H1 (cell line): ENCODE measurements around the gene POLR2H. TPM values are rescaled to one million over a fixed set of nuclear protein-coding genes. Genes with fewer than 3 reads are reported as not detected.
"Not testable (repeated sequence)": the region's sequence is repeated elsewhere in the genome, so short reads cannot be mapped to it uniquely, and the experiment has no call there.

Source experiments
- CTCF ChIA-PET: fragments of 300-600 bp; sonication (Branson Sonifier 250); formaldehyde crosslinking; loops from one replicate; lab custom pipeline; 2021; ENCODE audit not compliant: partially characterized antibody; lab: Charles Lee
- POLR2A ChIA-PET: fragments of 300-600 bp; sonication (Branson Sonifier 250); formaldehyde crosslinking; loops from one replicate; lab custom pipeline; 2021; ENCODE audit warnings: inconsistent platforms; ENCODE audit not compliant: partially characterized antibody; lab: Charles Lee
- DNase-seq, 2 experiments: peaks; one replicate each; pipeline versions ENCODE4 v3.0.0 to v3.0.0-alpha.2; 2010 to 2022; ENCODE audit warnings: low spot score in 2 of 2, low read depth in 1 of 2, mixed read lengths in 1 of 2
- FAIRE-seq: peaks from 2 replicates; lab custom pipeline; 2011; peaks lifted over from hg19 to GRCh38; lab: Jason Lieb, UNC
- H2AFZ ChIP-seq: 2 replicates; pipeline ENCODE4 v1.8.1; 2012; ENCODE audit warnings: low read length, inconsistent platforms
- H2AK5ac ChIP-seq: 2 replicates; pipeline ENCODE4 v1.6.1; 2013; ENCODE audit warnings: low read depth, low read length
- H2BK120ac ChIP-seq: replicated peaks from 2 replicates; pipeline ENCODE3; 2013; ENCODE audit warnings: low read depth, low read length, inconsistent platforms
- H2BK12ac ChIP-seq: 2 replicates; pipeline ENCODE4 v1.6.1; 2013; ENCODE audit warnings: low read depth, low read length
- H2BK15ac ChIP-seq: 2 replicates; pipeline ENCODE4 v1.6.1; 2013; ENCODE audit warnings: low read length
- H2BK20ac ChIP-seq: 2 replicates; pipeline ENCODE4 v1.6.1; 2013; ENCODE audit warnings: low read length
- H2BK5ac ChIP-seq: 2 replicates; pipeline ENCODE4 v1.6.1; 2013; ENCODE audit warnings: low read depth, low read length
- H3K14ac ChIP-seq: 2 replicates; pipeline ENCODE4 v1.6.1; 2013; ENCODE audit warnings: inconsistent platforms; ENCODE audit not compliant: insufficient read length
- H3K18ac ChIP-seq: 2 replicates; pipeline ENCODE4 v1.6.1; 2013; ENCODE audit warnings: low read length; ENCODE audit errors: extremely low read depth
- H3K23ac ChIP-seq: 2 replicates; pipeline ENCODE4 v1.6.1; 2013; ENCODE audit warnings: inconsistent platforms; ENCODE audit not compliant: insufficient read length
- H3K23me2 ChIP-seq: 2 replicates; pipeline ENCODE4 v1.6.1; 2013; ENCODE audit warnings: low read depth, low read length
- H3K27ac ChIP-seq: 2 replicates; pipeline ENCODE4 v1.6.1; 2011; ENCODE audit warnings: low read depth, low read length, inconsistent platforms
- H3K27me3 ChIP-seq, 4 experiments: replicated peaks in 1 of 4; 1 replicate in 1 of 4; 2 replicates in 3 of 4; pipeline versions ENCODE4 v1.6.1 to v1.8.1; 2011 to 2013; ENCODE audit warnings: low read length in 3 of 4, mild to moderate bottlenecking in 3 of 4, inconsistent platforms in 2 of 4, mixed read lengths in 2 of 4, moderate library complexity in 1 of 4; ENCODE audit not compliant: control insufficient read depth in 3 of 4, insufficient read depth in 3 of 4; ENCODE audit errors: extremely low read depth in 1 of 4
- H3K36me3 ChIP-seq, 4 experiments: 2 replicates each; pipeline versions ENCODE4 v1.6.1 to v1.8.1; 2011 to 2013; ENCODE audit warnings: mild to moderate bottlenecking in 4 of 4, low read length in 3 of 4, moderate library complexity in 2 of 4, control low read depth in 1 of 4, inconsistent platforms in 1 of 4; ENCODE audit not compliant: insufficient read depth in 4 of 4, control insufficient read depth in 2 of 4
- H3K4ac ChIP-seq: replicated peaks from 2 replicates; pipeline ENCODE3; 2013; ENCODE audit warnings: low read length, low read depth, mixed read lengths, inconsistent platforms; ENCODE audit not compliant: insufficient read length
- H3K4me1 ChIP-seq, 4 experiments: replicated peaks in 1 of 4; 1 replicate in 1 of 4; 2 replicates in 3 of 4; pipeline versions ENCODE4 v1.6.1 to v1.8.1; 2011 to 2013; ENCODE audit warnings: low read length in 3 of 4, inconsistent platforms in 2 of 4, mixed read lengths in 1 of 4; ENCODE audit not compliant: insufficient read depth in 4 of 4, control insufficient read depth in 3 of 4
- H3K4me2 ChIP-seq, 2 experiments: 2 replicates each; pipeline versions ENCODE4 v1.6.1 to v1.8.1; 2011 to 2013; ENCODE audit warnings: low read depth in 2 of 2, low read length in 2 of 2, control low read depth in 1 of 2, inconsistent platforms in 1 of 2, mild to moderate bottlenecking in 1 of 2; ENCODE audit not compliant: insufficient read depth in 1 of 2
- H3K4me3 ChIP-seq, 4 experiments: fragments of 200-600, 300-600 bp in 1 of 4; sonication (generic), shearing (Covaris generic), sonication (Bioruptor Twin) in 1 of 4; 2 replicates each; pipeline versions ENCODE4 v1.5.1 to v1.8.1; 2011 to 2016; ENCODE audit warnings: low read length in 4 of 4, low read depth in 3 of 4, control low read depth in 2 of 4, inconsistent platforms in 2 of 4, mild to moderate bottlenecking in 2 of 4, mixed read lengths in 1 of 4, moderate library complexity in 1 of 4; ENCODE audit not compliant: insufficient read depth in 2 of 4; ENCODE audit errors: extremely low read depth in 1 of 4
- H3K56ac ChIP-seq: replicated peaks from 2 replicates; pipeline ENCODE3; 2013; ENCODE audit warnings: low read depth, mild to moderate bottlenecking, mixed read lengths, low read length, inconsistent platforms; ENCODE audit not compliant: insufficient read length
- H3K79me1 ChIP-seq: 2 replicates; pipeline ENCODE4 v1.6.1; 2013; ENCODE audit warnings: low read depth, low read length, control low read depth
- H3K79me2 ChIP-seq, 2 experiments: 2 replicates each; pipeline versions ENCODE4 v1.6.1 to v1.8.1; 2012 to 2013; ENCODE audit warnings: low read length in 2 of 2, mild to moderate bottlenecking in 2 of 2, inconsistent platforms in 1 of 2; ENCODE audit not compliant: insufficient read depth in 2 of 2, control insufficient read depth in 1 of 2
- H3K9ac ChIP-seq, 4 experiments: replicated peaks in 1 of 4; 1 replicate in 1 of 4; 2 replicates in 3 of 4; pipeline versions ENCODE4 v1.6.1 to v1.8.1; 2011 to 2013; ENCODE audit warnings: low read depth in 3 of 4, low read length in 3 of 4, control low read depth in 2 of 4, mild to moderate bottlenecking in 2 of 4, moderate library complexity in 2 of 4, inconsistent platforms in 1 of 4; ENCODE audit errors: extremely low read depth in 1 of 4
- H3K9me3 ChIP-seq, 2 experiments: 2 replicates each; pipeline versions ENCODE4 v1.6.1 to v1.8.1; 2012 to 2013; ENCODE audit warnings: mild to moderate bottlenecking in 2 of 2, moderate library complexity in 2 of 2, control low read depth in 1 of 2, inconsistent platforms in 1 of 2, low read depth in 1 of 2, low read length in 1 of 2, mixed read lengths in 1 of 2; ENCODE audit not compliant: insufficient read depth in 2 of 2
- H4K20me1 ChIP-seq, 2 experiments: replicated peaks in 1 of 2; 2 replicates each; pipeline versions ENCODE3 to v1.8.1; 2011 to 2013; ENCODE audit warnings: inconsistent platforms in 2 of 2, low read length in 2 of 2, mild to moderate bottlenecking in 1 of 2; ENCODE audit not compliant: insufficient read depth in 2 of 2, control insufficient read depth in 1 of 2
- H4K5ac ChIP-seq: 2 replicates; pipeline ENCODE4 v1.6.1; 2013; ENCODE audit warnings: low read length, low read depth, mixed read lengths, inconsistent platforms; ENCODE audit not compliant: insufficient read length
- H4K8ac ChIP-seq: 2 replicates; pipeline ENCODE4 v1.8.0; 2013; ENCODE audit warnings: mild to moderate bottlenecking, moderate library complexity, low read length, inconsistent platforms; ENCODE audit not compliant: insufficient read depth; ENCODE audit errors: extremely low read depth
- H4K91ac ChIP-seq: replicated peaks from 2 replicates; pipeline ENCODE3; 2013; ENCODE audit warnings: low read length, mixed read lengths, inconsistent platforms; ENCODE audit not compliant: insufficient read length
- WGBS, 2 experiments: shearing (Covaris generic) in 1 of 2; methylation state at CpG; one replicate each; pipeline versions ENCODE4 v1.1.6 to v1.1.7; 2013 to 2015; ENCODE audit warnings: low lambda C conversion rate in 2 of 2, mixed read lengths in 2 of 2, inconsistent platforms in 1 of 2, low coverage in 1 of 2, missing lambda C conversion rate in 1 of 2; ENCODE audit not compliant: insufficient replicate concordance in 2 of 2, insufficient coverage in 1 of 2, insufficient read length in 1 of 2; ENCODE audit errors: extremely low coverage in 1 of 2, missing lambda C conversion rate in 1 of 2; 5-methylcytosine and 5-hydroxymethylcytosine counted together
- polyA plus RNA-seq, 7 experiments: library from polyadenylated mRNA; depleted of rRNA in 3 of 7; stranded (reverse) in 5 of 7; unstranded in 2 of 7; fragments of >200 nt in 5 of 7; fragments of 200-250 nt in 2 of 7; gene quantifications; 1 replicate in 5 of 7; 2 replicates in 1 of 7; 4 replicates in 1 of 7; pipeline versions ENCODE4 v1.2.1 to v1.2.3, GENCODE V29; 2011 to 2013; ENCODE audit warnings: missing spikeins in 2 of 7, mixed read lengths in 2 of 7
- total RNA-seq: library from RNA; stranded (reverse); fragmentation: NEBNext Ultra II Directional; extraction: Animal tissue kit (Norgen Biotek cat#: 25700); gene quantifications from 2 replicates; pipeline ENCODE4 v1.2.1, GENCODE V29; 2021

POLR2H gene
- total and polyA plus RNA-seq, 2 of the 8 experiments (the other 6 are each of a cell fraction or from before 2014, with no cell fraction given): 113 to 335 TPM

DNA sequence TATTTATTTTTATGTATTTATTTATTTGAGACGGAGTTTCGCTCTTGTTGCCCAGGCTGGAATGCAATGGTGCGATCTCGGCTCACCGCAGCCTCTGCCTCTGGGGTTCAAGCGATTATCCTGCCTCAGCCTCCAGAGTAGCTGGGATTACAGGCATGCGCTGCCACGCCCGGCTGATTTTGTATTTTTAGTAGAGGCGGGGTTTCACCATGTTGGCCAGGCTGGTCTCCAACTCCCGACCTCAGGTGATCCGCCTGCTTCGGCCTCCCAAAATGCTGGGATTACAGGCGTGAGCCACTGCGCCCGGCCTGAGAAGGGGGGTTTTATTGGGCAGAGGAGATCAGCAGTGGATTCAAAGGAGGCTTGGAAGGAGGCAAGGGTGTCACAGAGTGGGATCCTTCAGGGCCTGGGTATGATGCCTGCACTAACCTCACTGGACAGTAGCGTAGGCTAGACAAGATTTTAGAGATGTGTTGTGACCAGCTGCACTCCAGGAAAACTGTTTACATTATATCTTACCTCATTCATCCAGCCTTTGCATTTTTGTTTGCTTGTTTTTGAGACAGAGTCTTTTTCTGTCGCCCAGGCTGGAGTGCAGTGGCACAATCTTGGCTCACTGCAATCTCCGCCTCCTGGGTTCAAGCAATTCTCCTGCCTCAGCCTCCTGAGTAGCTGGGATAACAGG lies 21.9 kb upstream of the POLR2H start:
- not testable (repeated sequence) for H2BK20ac ChIP-seq, H3K18ac ChIP-seq, H2BK5ac ChIP-seq, H3K56ac ChIP-seq, DNase-seq, H2BK120ac ChIP-seq, H2AFZ ChIP-seq, H2AK5ac ChIP-seq, H4K5ac ChIP-seq, H3K27ac ChIP-seq, H3K79me2 ChIP-seq, H3K79me1 ChIP-seq, H3K4ac ChIP-seq, FAIRE-seq, H2BK12ac ChIP-seq, H4K8ac ChIP-seq, H3K27me3 ChIP-seq, H3K9ac ChIP-seq, H4K91ac ChIP-seq, H2BK15ac ChIP-seq, H3K23ac ChIP-seq, H3K14ac ChIP-seq, H3K4me3 ChIP-seq, H3K9me3 ChIP-seq
- ChIA-PET POLR2A (interaction anchor here (0.9 to 3.6 kb wide), 8 partner anchors 8 to 156 kb away, joined by 3 to 30 read pairs (median 10); partner anchors contain the start of gene EIF4G1), CTCF (interaction anchor here (0.6 to 7.4 kb wide), 8 partner anchors 8 to 1366 kb away, joined by 3 to 49 read pairs (median 10); no protein-coding TSS in a partner anchor)
- peaks cover 0 to 11% (median 6%) of the 10 kb centered on the region in 4 experiments; a peak in 7 of 8 replicates for H3K36me3 ChIP-seq
- 92% methylated on average over 17 of the region's 19 CpGs; no CpG with 5 or more reads in 1 of the 2 experiments for WGBS, 2 experiments
- H3K4me2 ChIP-seq: peak overlapping the region in 1 of 2 experiments; percentile 98; a peak in 1 of 4 replicates
- H3K23me2 ChIP-seq: peaks cover 14% of the 10 kb centered on the region
- peaks cover 5 to 29% (median 19%) of the 10 kb centered on the region in 4 experiments for H3K4me1 ChIP-seq
- peaks cover 14 to 25% of the 10 kb centered on the region in 2 experiments for H4K20me1 ChIP-seq
